OCI-LY1 (cell line): ENCODE results near the gene GDF10.

Source experiments
- H2AFZ ChIP-seq: fragments of 200-600 bp; sonication (generic), shearing (Covaris generic); 2 replicates; pipeline ENCODE4 v1.6.0; 2014; ENCODE audit warnings: antibody characterized with exemption, mild to moderate bottlenecking, low read length
- H3F3A ChIP-seq: fragments of 200-600 bp; sonication (generic), shearing (Covaris generic); 2 replicates; pipeline ENCODE4 v1.6.0; 2014; ENCODE audit warnings: mild to moderate bottlenecking, antibody characterized with exemption, low read length, moderate library complexity; ENCODE audit not compliant: insufficient read depth
- H3K27ac ChIP-seq: fragments of 200-600 bp; sonication (generic); 2 replicates; pipeline ENCODE4 v1.5.1; 2014; ENCODE audit warnings: low read length, mixed run types, mild to moderate bottlenecking, low read depth; ENCODE audit not compliant: poor library complexity, severe bottlenecking
- H3K27me3 ChIP-seq: fragments of 200-600 bp; sonication (generic); 2 replicates; pipeline ENCODE4 v1.6.0; 2014; ENCODE audit warnings: antibody characterized with exemption, mild to moderate bottlenecking, low read length, moderate library complexity; ENCODE audit not compliant: insufficient read depth
- H3K36me3 ChIP-seq: fragments of 200-600 bp; sonication (generic); 2 replicates; pipeline ENCODE4 v1.6.1; 2014; ENCODE audit warnings: mild to moderate bottlenecking, antibody characterized with exemption, low read length, moderate library complexity, mixed read lengths; ENCODE audit not compliant: insufficient read depth
- H3K4me1 ChIP-seq: fragments of 200-600 bp; sonication (generic); 2 replicates; pipeline ENCODE4 v1.5.1; 2014; ENCODE audit warnings: mild to moderate bottlenecking, low read length, moderate library complexity; ENCODE audit not compliant: insufficient read depth, severe bottlenecking
- H3K4me2 ChIP-seq: fragments of 200-600 bp; sonication (generic), shearing (Covaris generic); 2 replicates; pipeline ENCODE4 v1.6.1; 2014; ENCODE audit warnings: low read length
- H3K4me3 ChIP-seq: fragments of 200-600 bp; sonication (generic); 2 replicates; pipeline ENCODE4 v1.5.1; 2014; ENCODE audit warnings: low read length, low read depth, mild to moderate bottlenecking, mixed read lengths; ENCODE audit not compliant: poor library complexity, severe bottlenecking
- H3K79me2 ChIP-seq: fragments of 200-600 bp; shearing (Covaris generic); 2 replicates; pipeline ENCODE4 v1.6.1; 2016; ENCODE audit warnings: mixed run types, low read length, mixed read lengths; ENCODE audit not compliant: insufficient read depth
- H3K9ac ChIP-seq: fragments of 200-600 bp; sonication (generic), shearing (Covaris generic); 2 replicates; pipeline ENCODE4 v1.6.1; 2014; ENCODE audit warnings: mild to moderate bottlenecking, low read length, mixed read lengths
- H3K9me2 ChIP-seq: fragments of 200-600 bp; sonication (generic), shearing (Covaris generic); 2 replicates; pipeline ENCODE4 v1.6.1; 2014; ENCODE audit warnings: low read depth, mild to moderate bottlenecking, low read length, mixed read lengths
- H3K9me3 ChIP-seq: fragments of 200-600 bp; shearing (Covaris generic); 2 replicates; pipeline ENCODE4 v1.6.1; 2014; ENCODE audit warnings: low read length, mixed read lengths
- H4K20me1 ChIP-seq: fragments of 200-600 bp; sonication (generic), shearing (Covaris generic); 2 replicates; pipeline ENCODE4 v1.6.0; 2016; ENCODE audit warnings: mild to moderate bottlenecking, low read length; ENCODE audit not compliant: insufficient read depth
- CTCF ChIP-seq: fragments of 200-600 bp; sonication (generic), shearing (Covaris generic); IDR thresholded peaks from 2 replicates; pipeline ENCODE4 v1.5.1; 2017; ENCODE audit warnings: mild to moderate bottlenecking, antibody characterized with exemption, low read length, moderate library complexity, mixed read lengths
- EZH2 ChIP-seq: fragments of 200-600 bp; sonication (generic), shearing (Covaris generic); IDR thresholded peaks from 2 replicates; pipeline ENCODE4 v1.8.0; 2017; ENCODE audit warnings: borderline replicate concordance, mixed run types, mild to moderate bottlenecking, antibody characterized with exemption, low read length, moderate library complexity, mixed read lengths

Gene GDF10

GRCh38 chr10:47255866-47256265, 44.1 kb upstream of the GDF10 start:
- no peaks in the 10 kb centered on the region for H3K36me3 ChIP-seq
- no peaks in the 10 kb centered on the region for H4K20me1 ChIP-seq
- no peak overlapping the region for H3K4me2 ChIP-seq
- peaks cover 50% of the 10 kb centered on the region for H3K4me1 ChIP-seq
- no peak overlapping the region for H2AFZ ChIP-seq
- no peak for TF ChIP-seq CTCF
- TF ChIP-seq EZH2 = no peak
- no peaks in the 10 kb centered on the region for H3K9me3 ChIP-seq
- no peak overlapping the region for H3K4me3 ChIP-seq
- no peak overlapping the region for H3K27ac ChIP-seq
- no peaks in the 10 kb centered on the region for H3F3A ChIP-seq
- H3K9me2 ChIP-seq = no peaks in the 10 kb centered on the region
- no peaks in the 10 kb centered on the region for H3K79me2 ChIP-seq
- no peaks in the 10 kb centered on the region for H3K27me3 ChIP-seq
- no peak overlapping the region for H3K9ac ChIP-seq

- no peak for TF ChIP-seq CTCF
- no peak for TF ChIP-seq EZH2
Observed at GRCh38 chr10:47256751-47257336, 43.2 kb upstream of the GDF10 start.

GRCh38 chr10:47257396-47258120, 42.4 kb upstream of the GDF10 start:
- Histone ChIP-seq H3K4me1 (peaks cover 66% of the 10 kb centered on the region), H3K27ac (no peak overlapping the region), H2AFZ (no peak overlapping the region), H3K36me3 (no peaks in the 10 kb centered on the region), H3K9me2 (no peaks in the 10 kb centered on the region), H4K20me1 (no peaks in the 10 kb centered on the region), H3K27me3 (no peaks in the 10 kb centered on the region), H3K9me3 (no peaks in the 10 kb centered on the region), H3F3A (no peaks in the 10 kb centered on the region), H3K9ac (no peak overlapping the region), H3K4me3 (no peak overlapping the region), H3K79me2 (no peaks in the 10 kb centered on the region), H3K4me2 (no peak overlapping the region)
- TF ChIP-seq CTCF (no peak), EZH2 (no peak)

More at GRCh38 chr10:47256751-47257336, 43.2 kb upstream of the GDF10 start:
- Histone ChIP-seq H2AFZ (no peak overlapping the region), H3K4me3 (no peak overlapping the region), H3K27me3 (no peaks in the 10 kb centered on the region), H3K79me2 (no peaks in the 10 kb centered on the region), H3K4me2 (no peak overlapping the region), H3F3A (no peaks in the 10 kb centered on the region), H4K20me1 (no peaks in the 10 kb centered on the region), H3K9me2 (no peaks in the 10 kb centered on the region), H3K4me1 (peaks cover 59% of the 10 kb centered on the region), H3K9me3 (no peaks in the 10 kb centered on the region), H3K36me3 (no peaks in the 10 kb centered on the region), H3K9ac (no peak overlapping the region), H3K27ac (no peak overlapping the region)
